Stimulated activated CD4-positive, alpha-beta T cell treated with anti-CD3 and anti-CD28 coated beads, Interleukin-4, amount 100 ng/mL, for 48 hours (primary cell): ENCODE data around the gene GRM1.

Experiments used
- DNase-seq, 2 donors: peaks; one replicate each; pipeline ENCODE4 v3.0.0-alpha.2; 2020; ENCODE audit warnings: low read depth in 2 of 2

The GRM1 gene

DNA sequence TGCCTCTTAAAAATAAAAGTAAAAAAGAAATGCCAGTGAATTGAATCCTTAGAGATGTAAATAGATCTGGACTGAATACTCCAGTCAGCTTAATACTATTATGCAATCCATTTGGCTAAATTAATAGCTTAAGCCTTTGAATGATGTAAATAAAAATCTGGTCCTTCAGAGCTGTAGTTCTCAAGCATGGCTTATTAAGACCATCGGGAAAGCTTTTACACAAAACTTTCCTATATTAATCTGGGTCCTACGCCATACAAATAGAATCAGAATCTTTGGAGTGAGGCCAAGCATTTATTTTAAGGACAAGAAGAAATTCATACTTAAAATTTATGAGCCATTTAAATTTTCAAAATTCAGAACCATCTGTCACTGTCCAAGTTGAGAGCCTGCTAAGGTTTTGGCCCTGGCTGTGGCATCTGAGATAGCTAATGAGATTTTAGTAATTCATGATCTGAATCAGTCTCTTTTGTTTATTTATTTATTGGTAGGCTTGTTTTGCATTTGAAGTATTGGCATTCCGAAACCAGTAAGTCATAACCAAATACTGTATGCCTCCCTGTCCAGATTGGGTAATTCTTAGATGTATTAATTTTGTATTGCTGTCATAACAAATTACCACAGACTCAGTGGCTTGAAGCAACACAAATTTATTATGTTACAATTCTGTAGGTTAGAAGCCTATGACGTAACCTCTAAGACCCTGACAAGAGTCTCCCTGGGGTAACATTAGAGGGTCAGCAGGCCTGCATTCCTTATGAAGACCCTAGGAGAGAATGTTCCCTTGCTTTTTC, 286.7 kb downstream of the GRM1 start:
- DNase-seq, result no peak

DNA sequence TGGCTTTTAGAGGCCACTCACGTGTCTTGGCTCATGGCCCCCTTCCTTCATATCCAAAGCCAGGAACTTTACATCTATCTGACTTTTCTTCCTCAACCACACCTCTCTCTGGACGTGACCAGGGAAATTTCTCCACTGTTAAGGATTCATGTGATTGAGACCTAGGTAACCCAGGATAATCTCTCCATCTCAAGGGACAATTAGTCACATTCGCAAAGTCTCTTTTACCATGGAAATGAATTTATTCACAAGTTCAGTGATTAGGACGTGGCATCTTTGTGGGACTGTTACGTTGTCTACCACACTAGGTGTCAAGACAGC, 287.3 kb downstream of the GRM1 start:
- no peak for DNase-seq

DNA sequence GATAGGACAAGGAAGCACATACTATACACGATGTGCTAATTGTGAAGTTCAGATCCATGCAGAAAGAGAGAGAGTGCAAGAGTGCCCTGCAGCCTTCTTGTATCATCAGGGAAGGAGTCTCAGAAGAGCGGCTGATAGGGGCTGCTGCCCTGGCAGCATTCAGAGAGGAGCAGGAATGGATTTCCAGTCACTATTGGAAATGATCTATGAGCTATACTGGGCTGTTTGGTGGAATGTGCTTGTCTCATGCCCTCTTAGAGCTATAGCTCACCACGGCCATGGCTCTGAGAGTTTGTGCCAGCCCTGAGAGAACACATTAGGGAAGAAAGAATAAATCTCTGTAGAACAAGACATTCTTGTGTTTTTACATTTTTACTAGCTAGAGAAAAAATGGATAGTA, 302.2 kb downstream of the GRM1 start:
- DNase-seq, result no peak

- DNase-seq, result no peak
These were observed 306.5 kb downstream of the GRM1 start for GRCh38 chr6:146335336-146335735.

DNA sequence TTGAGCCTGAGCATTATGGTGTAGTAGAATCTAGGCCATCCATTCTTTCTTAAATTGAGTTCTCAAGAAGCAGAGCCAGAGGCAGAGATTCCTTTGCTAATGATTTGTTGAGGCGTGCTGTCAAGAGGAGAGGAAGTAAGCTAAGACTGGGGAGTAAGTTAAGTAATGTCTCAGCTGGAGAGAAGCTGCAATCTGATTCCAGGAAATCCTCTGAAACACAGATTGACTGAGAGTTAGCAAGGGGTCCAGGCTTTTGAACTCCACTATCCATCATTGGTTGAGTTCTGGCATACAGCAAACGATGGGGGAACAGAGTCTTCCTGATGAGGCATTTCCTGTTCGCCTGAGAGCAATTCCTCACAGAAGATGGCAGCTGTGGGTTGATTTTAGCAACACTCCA, 307.3 kb downstream of the GRM1 start:
- DNase-seq, result no peak

DNA sequence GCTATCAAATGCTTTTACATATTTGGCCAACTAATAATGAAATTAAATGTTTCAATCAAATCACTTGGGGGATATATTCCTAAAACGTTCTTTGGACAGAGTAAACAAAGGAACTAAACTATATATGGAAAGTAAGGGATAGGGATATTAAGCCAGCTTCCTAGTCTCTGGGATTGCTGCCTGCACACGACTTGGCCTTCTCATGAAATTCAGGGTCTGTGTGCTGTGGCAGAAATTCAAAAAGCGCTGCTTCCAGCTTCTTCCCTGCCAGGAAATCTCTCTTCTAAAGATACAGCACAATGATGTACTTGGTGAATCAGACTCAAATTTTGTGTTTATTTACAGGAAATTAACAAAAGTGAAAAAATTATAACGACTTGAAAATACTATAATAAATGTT, 308.5 kb downstream of the GRM1 start:
- no peak for DNase-seq

DNA sequence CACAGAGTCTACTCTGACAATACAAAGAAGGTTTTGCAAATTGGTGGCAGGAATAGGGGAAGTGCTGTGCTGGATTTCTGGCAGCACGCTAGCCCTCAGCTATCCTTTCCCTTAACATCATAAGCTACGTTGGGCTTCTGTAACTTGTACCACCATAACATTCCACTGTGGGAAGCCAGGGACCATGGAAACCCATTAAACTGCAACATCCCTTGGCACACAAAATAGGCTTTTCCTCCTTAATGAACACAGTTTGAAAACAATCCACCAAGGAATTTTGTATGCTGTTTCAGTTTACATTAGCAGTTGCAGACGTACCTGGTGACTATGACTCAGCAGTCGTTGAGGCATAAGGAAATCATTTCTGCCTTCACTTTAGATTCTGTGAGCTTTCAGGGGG, 310.9 kb downstream of the GRM1 start:
- no peak for DNase-seq

DNA sequence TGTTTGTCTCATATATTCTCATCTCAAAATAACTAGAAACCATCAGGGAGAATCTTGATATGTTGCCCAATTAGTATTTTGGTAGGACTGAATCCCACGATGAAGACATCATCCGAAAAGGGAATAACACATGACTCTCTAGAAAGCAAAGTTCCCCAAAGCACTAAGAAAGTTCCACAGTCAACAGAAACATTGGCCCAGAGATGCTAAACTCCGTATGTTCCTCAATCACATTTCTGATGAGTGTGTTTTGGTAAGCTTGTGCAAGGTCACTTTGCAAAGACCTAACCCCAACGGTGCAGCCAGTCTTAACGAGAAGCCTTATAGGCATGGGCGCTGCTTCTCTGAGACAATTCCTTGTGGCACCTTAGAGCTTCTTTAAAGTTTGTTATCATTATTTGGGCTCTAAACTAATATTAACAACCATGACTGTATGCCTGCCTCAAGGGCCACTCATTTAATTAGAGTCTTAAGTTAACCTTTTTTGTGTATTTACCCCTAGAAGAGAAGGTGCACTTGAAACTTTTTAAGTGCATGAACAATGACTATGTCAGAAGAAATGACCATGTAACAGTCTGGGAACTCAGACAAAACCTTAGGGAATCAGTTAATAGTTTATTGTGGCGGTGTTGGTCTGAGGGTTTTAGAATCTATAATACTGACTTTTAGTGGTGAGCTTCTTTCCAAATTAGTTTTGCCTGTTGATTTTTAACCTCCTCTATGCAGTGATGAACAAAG, 312.8 kb downstream of the GRM1 start:
- DNase-seq, result no peak

DNA sequence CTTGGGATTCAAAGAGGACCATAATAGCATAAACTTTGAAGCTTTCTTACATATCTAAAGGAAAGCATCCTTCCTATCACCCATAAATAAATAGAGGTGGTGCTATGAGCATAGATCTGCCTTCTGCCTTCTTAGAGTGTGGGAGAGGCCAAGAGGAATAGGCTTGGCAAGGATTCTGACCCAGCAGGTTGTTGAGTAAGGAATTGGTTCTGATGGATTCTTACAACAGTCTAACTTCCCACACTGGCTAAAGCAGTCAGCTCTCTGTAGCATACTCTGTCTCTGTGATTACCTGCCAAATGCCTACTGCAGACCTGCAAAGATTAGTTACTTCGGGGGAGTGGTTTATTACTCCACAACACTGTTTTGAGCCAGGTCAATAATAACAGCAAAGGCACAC, 316.7 kb downstream of the GRM1 start:
- no peak for DNase-seq

DNA sequence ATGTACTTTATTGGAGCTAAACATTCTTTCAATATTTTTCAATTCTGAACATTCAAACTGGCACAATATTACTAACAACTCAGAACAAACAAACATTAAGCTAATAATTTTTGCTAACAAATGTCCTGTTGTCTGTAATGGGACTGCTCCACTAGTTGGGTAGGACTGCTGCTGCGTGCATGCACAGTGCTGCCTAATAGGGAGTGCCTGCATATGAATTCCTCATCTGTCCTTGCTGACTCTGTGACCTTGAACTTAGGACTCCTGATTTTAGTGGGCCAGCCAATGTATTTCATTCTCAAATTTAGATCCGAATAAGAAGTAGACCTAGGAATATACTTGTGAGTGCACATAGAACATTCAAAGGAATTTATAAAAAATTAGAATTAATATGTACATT, 318.2 kb downstream of the GRM1 start:
- DNase-seq, result no peak

DNA sequence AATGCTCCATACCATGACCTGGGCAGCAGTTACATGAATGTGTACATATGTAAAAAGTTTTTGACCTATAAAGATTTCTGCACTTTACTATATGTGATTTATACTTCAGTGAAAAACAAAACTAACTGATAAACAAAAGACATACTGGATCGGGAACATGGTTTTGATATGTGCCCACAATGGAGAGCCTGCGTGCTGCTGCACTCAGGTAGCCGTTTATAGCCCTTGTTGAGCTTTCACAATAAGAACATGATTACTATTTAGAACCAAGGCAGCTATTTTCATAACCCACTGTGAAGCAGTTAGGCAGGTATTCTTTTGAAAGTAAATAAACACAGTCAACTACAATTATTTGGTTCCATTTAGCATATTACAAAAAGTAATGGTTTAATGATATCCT, 318.8 kb downstream of the GRM1 start:
- no peak for DNase-seq

DNA sequence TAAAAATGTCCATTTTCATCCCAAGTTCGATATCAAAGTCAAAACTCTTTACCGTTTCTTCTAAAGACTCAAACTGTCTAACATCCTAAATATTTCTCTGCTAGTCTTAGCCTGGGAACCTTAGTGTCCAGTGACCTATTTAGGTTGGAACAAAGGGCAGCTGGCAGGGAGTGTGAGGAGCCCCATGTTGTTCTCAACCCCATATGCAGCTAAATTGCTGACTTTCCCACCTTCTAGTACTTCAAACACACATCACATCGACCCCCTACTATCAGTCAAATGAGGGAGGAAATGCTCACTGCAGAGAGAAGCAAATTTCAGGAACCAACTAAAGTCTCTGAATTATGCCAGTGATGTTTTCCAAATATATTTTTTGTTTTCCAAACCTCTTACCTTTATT, 322.2 kb downstream of the GRM1 start:
- no peak for DNase-seq

- no peak for DNase-seq
These were observed 323.3 kb downstream of the GRM1 start for GRCh38 chr6:146352163-146352562.

GRCh38 chr6:146354451-146354850, 325.6 kb downstream of the GRM1 start:
- DNase-seq, result no peak

- no peak for DNase-seq
These were observed 326.7 kb downstream of the GRM1 start for GRCh38 chr6:146355521-146356100.

- DNase-seq, result no peak
These were observed 328.9 kb downstream of the GRM1 start for GRCh38 chr6:146357578-146358430.

DNA sequence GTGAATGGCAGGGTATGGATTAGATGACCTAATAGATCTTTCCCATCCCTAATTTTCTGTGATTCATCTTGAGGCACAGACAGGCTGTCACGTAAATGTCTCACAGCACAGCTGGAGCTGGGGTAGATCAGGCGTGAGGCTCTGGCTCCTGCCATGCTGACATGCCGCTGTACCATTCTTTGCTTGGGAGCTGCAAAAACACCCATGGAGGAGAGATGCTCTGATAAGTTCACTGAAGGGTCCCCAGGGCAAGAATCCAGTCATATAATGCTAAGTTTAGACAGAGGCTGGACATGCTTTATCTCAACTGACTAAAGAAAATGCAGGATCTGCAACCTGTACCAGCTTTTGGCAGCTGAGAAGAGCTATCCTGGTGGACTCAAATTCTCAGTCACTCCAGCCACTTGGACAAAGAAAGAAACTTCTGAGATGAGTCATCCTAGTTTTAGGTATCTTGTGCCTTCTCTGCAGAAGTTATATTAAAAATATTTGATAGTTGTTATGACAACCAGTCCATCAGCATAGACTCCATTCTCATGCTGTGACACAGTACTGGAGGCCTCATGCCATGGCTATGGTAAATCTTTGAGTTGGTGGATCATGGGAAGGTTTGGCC, 329.7 kb downstream of the GRM1 start:
- DNase-seq, result no peak

DNA sequence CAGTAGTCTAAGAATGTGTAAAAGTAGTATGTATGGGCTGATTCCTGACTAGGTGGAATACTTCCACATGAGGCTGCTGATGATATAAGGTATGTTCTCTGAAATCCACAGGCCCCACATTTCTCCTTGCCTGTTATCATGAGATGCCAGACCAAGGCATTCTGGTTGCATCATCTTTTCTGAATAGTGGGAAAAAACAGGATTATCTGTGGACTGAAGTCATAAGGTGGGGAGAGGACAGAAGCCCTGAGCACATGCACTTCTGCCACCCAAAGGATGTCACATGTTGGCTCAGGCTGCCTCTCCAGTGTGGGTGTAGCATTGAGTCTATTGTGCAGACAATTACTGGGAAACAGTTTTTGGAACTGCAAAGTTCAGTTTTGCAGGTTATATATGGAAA, 330.3 kb downstream of the GRM1 start:
- no peak for DNase-seq

DNA sequence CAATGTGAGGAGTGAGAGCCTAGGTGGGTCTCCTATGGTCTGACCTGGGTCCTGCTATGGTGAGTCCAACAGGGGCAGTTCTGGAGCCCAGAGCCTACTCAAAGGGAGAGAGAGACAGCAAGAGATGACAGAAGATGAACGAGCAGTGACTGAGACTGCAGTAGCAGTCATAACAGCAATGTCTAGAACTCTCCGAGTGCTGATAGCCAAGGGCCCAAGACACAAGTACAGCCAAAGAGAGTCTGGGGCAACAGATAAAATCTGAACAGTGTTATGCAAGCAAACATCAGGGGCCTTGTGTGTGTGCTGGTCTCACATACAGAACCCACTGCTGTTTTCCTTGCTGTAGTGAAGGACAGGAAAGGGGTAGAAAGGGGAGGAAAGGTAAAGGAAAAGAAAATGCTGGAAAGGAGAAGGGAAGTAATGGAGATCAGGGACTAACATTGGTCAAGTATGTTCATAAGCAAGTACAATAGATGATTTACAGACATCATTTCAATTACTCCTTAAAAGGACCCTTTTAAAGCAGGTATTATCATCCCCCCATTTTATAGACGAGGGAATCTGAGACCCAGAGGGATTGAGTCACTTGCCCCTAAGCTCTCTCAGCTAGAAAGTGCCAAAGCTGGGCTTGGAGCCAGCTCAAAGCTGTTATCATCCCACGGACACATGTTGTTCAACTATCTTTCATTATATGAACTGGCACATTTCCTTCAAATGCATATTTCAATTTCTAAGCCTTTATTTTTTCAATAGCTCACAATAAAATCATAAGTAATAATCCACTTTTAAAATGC, 332.5 kb downstream of the GRM1 start:
- no peak for DNase-seq

- DNase-seq, result no peak
These were observed 335.2 kb downstream of the GRM1 start for GRCh38 chr6:146363838-146364607.
